COLO829 (cell line): ENCODE results near the gene PPBP.

Experiments
- DNase-seq: peaks from one replicate; pipeline ENCODE4 v3.0.0; 2012; ENCODE audit warnings: low spot score

Gene PPBP

DNA sequence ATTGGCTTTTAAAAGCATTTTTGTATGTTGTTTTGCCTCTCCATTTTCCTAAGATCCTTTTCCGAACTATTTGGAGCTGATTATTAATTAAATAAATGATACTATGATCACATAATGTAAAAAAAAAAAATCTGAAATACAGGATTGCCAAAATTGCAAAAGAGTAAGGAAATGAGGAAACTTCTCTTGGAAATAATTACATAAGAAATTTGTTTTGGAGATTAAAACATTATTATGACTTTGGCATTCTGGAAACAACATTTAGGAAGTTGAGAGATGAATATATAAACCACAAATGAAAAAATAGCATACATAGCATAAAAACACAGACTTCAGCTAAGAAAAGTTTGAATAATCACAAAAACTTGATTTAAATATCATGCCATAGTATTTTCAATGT lies 39.7 kb downstream of the PPBP start:
- DNase-seq: no peak

DNA sequence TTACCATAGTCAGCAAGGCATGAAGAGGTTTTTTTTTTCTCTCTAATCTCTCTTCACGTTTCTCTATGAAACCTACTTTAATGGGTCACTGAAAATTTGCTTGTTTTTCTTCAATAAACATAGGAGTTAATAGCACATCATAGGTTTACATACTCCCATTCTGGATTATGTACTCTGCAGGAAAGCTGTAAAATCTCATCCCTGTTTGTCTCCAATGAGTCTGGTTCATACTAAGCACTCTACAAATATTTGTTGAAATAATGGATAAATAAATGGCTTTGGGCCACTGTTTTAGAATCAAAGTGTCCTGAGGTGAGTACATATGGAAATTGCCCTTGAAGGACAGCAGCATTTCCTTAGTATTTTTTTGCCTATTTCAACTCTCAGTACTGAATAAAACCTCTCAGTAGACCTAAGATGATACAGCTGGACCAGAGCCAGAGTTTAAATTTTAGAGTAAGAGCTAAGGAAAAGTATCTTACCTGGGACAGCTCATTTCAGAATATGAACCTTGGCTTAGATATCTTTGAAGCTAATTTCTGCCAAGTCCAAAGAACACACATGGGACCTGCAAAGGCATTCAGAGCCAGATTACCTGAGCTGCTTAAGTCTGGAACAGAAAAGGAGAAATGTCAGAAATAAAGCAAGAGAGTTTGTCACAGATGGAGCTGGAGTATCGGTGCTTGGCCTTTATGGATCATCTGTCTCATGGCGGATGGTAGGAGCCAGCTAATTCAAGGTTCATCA lies 40.6 kb downstream of the PPBP start:
- DNase-seq: no peak

DNA sequence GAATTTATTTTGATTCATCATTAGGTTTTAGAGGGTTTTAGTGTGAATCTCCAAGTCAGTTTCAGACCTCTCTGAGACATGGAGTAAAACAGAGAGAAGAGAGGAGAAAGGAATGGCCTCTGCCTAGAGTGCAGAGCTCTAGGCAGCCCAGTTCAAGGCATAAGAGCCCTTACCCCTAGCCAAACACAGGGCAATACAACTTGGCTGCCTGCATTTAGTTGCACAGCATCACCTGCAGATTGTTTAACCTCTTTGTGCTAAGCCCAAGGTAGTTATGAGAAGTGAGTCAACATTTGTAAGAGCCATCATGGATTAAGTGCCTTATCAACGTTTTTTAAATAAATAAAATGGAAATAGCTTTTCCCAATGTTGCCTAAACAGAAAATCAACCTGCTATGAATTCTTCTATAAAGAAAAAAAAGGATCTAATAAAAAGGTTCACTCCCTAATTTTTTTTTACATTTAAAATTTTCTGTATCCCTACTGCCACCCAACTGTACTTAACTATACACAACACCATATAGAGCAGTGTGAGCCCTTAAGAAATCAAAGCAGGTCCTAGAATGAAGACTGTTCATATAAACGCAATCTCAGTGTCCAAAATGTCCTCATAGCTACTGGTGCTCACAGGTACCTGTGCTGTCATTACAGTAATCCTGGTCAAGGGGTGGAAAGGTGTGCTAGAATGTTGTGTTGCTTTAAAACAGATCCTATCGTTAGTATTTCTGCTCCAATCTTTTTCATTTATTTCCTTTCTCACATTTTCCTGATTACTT lies 42.1 kb downstream of the PPBP start:
- DNase-seq: no peak

DNA sequence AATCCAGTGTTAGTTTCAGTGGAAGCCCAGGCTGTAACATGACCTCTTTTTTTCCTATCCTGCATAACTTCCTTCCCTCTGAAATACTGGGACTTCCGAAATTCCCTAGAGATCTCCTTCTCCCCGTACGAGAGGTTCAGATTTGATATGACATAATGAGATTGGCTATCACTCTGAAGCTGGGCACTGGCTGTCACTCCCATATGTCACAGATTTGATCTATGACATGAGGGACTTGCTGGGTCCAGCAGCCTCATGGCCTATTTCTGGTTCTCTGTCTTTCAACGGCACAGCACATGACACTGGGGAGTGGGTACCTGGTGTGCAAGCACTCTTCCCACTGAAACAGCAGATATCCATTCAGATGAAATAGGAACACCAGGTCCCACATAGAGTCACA lies 42.9 kb downstream of the PPBP start:
- DNase-seq: no peak

DNA sequence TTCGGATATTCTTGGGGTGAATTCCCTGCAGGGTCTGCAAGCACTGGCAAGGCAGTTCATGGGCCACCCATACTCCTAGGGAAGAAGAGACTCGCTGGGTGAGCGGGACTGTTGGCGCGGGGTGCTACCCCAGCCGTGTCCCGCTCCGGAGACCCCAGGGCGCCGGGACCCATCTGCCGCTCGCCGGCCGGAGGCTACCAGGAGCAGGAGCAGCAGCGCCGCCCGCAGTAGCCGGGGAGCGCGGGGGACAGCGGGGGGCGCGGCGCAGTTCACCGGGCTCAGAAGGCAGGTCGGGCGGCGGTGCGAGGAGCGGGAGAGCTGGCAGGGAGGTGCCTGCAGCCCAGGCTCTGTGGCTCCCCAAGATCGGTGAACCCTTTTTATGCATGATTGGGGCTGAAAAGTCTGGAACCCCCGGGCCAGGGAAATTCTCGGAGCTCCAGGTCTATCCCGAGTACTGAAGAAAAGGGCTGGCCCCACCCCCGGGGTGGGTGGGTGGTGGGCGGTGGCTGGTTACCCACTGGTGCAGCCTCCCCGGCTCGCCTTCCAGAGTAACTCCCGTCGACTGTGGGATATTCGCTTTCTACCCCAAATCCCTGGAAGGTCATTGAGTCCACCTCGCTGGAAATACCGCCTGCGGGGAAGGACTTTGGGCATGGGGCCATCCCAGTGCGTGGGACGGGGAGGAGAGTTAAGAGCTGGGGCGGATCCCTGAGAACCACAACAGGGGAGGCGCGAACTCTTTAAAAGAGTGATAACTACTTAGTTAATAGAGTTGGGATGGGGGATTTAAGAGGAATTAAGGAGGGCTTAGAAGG lies 43.7 kb downstream of the PPBP start:
- no peak for DNase-seq

DNA sequence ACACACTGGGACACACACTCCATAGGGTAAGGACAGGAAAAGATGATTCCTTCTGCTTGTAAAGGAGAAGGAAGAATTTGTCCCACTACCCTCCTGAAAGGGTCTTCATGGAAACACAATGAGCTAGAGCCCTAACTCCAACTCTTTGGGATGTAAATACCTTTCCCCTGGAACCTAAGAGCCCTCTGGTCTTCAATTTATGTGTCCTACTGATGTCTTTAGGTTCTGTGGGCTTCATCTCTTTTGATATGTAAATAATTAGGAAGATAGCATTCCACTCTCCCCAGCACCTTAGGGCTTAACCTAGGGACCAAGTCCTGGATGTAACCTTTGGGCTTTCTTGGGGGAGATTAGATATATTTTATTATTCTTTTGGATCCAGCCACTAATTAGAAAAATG lies 44.4 kb downstream of the PPBP start:
- no peak for DNase-seq

DNA sequence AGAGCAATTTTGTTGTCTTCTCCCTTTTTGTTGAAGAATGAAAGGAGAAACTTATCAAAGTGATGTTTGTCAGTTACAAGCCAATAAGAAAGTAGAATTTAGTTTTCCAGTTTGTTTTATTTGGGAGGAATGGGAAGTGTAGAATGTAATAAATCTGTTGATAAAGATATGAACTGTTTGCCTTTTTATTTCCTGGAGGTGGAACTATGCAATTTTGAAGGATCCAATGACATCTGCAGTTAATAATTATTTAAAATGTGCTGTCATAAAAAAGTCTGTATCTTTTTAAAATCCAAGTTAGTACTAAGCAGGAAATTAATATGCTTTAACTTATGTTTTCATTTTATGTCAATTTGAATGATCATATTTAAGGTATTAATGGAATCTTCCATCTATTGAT lies 51.0 kb downstream of the PPBP start:
- DNase-seq: no peak
